Gastrocnemius medialis (tissue), 4 donors: ENCODE measurements around the gene PLK5. TPM values are rescaled to one million over a fixed set of nuclear protein-coding genes. Genes with fewer than 3 reads are reported as not detected.
"Not testable (repeated sequence)": the region's sequence is repeated elsewhere in the genome, so short reads cannot be mapped to it uniquely, and the experiment has no call there.

Source experiments
- ATAC-seq, 2 donors: fragments of 150-250 bp; one replicate each; pipeline ENCODE4 v1.9.1; 2016
- DNase-seq, 2 donors: peaks; one replicate each; pipeline ENCODE4 v3.0.0-alpha.2; 2019
- H3K27ac ChIP-seq, 4 donors: fragments of 200-600 bp; sonication (generic); 1 replicate in 1 of 4; 2 replicates in 3 of 4; pipeline ENCODE4 v1.5.1; 2016 to 2018; ENCODE audit warnings: mild to moderate bottlenecking in 2 of 4, moderate library complexity in 1 of 4
- H3K27me3 ChIP-seq, 3 donors: fragments of 200-600 bp; sonication (generic) in 2 of 3; 1 replicate in 1 of 3; 2 replicates in 2 of 3; pipeline versions ENCODE4 v1.5.1 to v1.6.0; 2016 to 2019; ENCODE audit warnings: mild to moderate bottlenecking in 1 of 3, moderate library complexity in 1 of 3
- H3K36me3 ChIP-seq, 2 donors: fragments of 200-600 bp; sonication (generic) in 1 of 2; one replicate each; pipeline ENCODE4 v1.5.1; 2017 to 2018
- H3K4me1 ChIP-seq, 2 donors: fragments of 200-600 bp; sonication (generic) in 1 of 2; one replicate each; pipeline ENCODE4 v1.5.1; 2016 to 2017; ENCODE audit warnings: mild to moderate bottlenecking in 2 of 2
- H3K4me3 ChIP-seq, 4 donors: fragments of 200-600 bp; sonication (generic) in 3 of 4; 1 replicate in 1 of 4; 2 replicates in 3 of 4; pipeline ENCODE4 v1.5.1; 2016 to 2019; ENCODE audit warnings: mild to moderate bottlenecking in 2 of 4
- H3K9me3 ChIP-seq, 3 donors: fragments of 200-600 bp; sonication (generic) in 2 of 3; 1 replicate in 1 of 3; 2 replicates in 2 of 3; pipeline ENCODE4 v1.5.1; 2016 to 2019
- CTCF ChIP-seq, 5 experiments: fragments of 450-650 bp in 3 of 5; fragments of 200-600 bp in 2 of 5; sonication (generic) in 2 of 5; IDR thresholded peaks in 4 of 5; conservative IDR thresholded peaks in 1 of 5; 1 replicate in 4 of 5; 2 replicates in 1 of 5; pipeline ENCODE4 v1.5.1; 2016 to 2019; ENCODE audit warnings: antibody characterized with exemption in 5 of 5, mild to moderate bottlenecking in 3 of 5, moderate library complexity in 3 of 5
- POLR2A ChIP-seq, 2 donors: fragments of 450-650 bp; IDR thresholded peaks; one replicate each; pipeline ENCODE4 v1.6.1; 2017; ENCODE audit warnings: antibody characterized with exemption in 2 of 2, mild to moderate bottlenecking in 2 of 2, moderate library complexity in 2 of 2
- in situ Hi-C, 4 donors: fragments of 200-750 bp; cut with MboI; loops; one replicate each; pipeline versions ENCODE4 v1.15.0 to v1.8.0; 2017; ENCODE audit warnings: low sequenced_read_pairs in 4 of 4
- intact Hi-C: fragments of 100-400 bp; cut with DNase I; formaldehyde crosslinking; loops from one replicate; pipeline ENCODE4 v1.15.1; 2023; ENCODE audit warnings: low total_unique reads
- total RNA-seq, 4 donors: library from RNA; depleted of rRNA; stranded (reverse); fragments of >200 nt; gene quantifications; one replicate each; pipeline versions ENCODE4 v1.1.0 to v1.2.3, GENCODE V29; 2016

The PLK5 gene
- total RNA-seq, 4 donors from 2014 or later, result not detected

GRCh38 chr19:1514986-1515721 is 8.7 kb upstream of the PLK5 start:
- no peaks in the 10 kb centered on the region for H3K27me3 ChIP-seq
- intact Hi-C loops, result loop anchor here (5.0 kb wide), 2 partner anchors 137 to 238 kb away; partner anchors contain the start of genes FAM174C and TCF3
- in situ Hi-C loops, result no loop called here
- no peak overlapping the region for H3K4me3 ChIP-seq
- TF ChIP-seq POLR2A (IDR thresholded peaks at IDR 0.05), result no peak
- TF ChIP-seq CTCF (IDR thresholded peaks at IDR 0.05 in 4 of 5, conservative IDR thresholded peaks at IDR 0.05 in 1 of 5), result no peak
- no peaks in the 10 kb centered on the region for H3K9me3 ChIP-seq
- no peaks in the 10 kb centered on the region for H3K36me3 ChIP-seq
- peaks cover 3 to 29% of the 10 kb centered on the region in 2 donors for H3K4me1 ChIP-seq
- H3K27ac ChIP-seq, result no peak overlapping the region
- ATAC-seq, result no peak
- DNase-seq, result no peak

GRCh38 chr19:1516395-1516753 is 7.5 kb upstream of the PLK5 start:
- in situ Hi-C loops, result no loop called here
- no peak for DNase-seq
- TF ChIP-seq CTCF (IDR thresholded peaks at IDR 0.05 in 4 of 5, conservative IDR thresholded peaks at IDR 0.05 in 1 of 5) (no peak), POLR2A (IDR thresholded peaks at IDR 0.05) (no peak)
- Histone ChIP-seq H3K36me3 (no peaks in the 10 kb centered on the region), H3K27ac (no peak overlapping the region), H3K27me3 (no peaks in the 10 kb centered on the region), H3K9me3 (no peaks in the 10 kb centered on the region), H3K4me1 (peaks cover 3 to 25% of the 10 kb centered on the region in 2 donors), H3K4me3 (no peak overlapping the region)
- no peak for ATAC-seq
- intact Hi-C loops, result no loop called here

- H3K36me3 ChIP-seq, result no peaks in the 10 kb centered on the region
- no peak overlapping the region for H3K4me3 ChIP-seq
- in situ Hi-C loops (no loop called here), intact Hi-C loops (no loop called here)
- H3K4me1 ChIP-seq, result peaks cover 3 to 14% of the 10 kb centered on the region in 2 donors
- TF ChIP-seq CTCF (IDR thresholded peaks at IDR 0.05 in 4 of 5, conservative IDR thresholded peaks at IDR 0.05 in 1 of 5), result no peak
- TF ChIP-seq POLR2A (IDR thresholded peaks at IDR 0.05), result no peak
- no peaks in the 10 kb centered on the region for H3K9me3 ChIP-seq
- ATAC-seq, result no peak
- DNase-seq, result no peak
- H3K27me3 ChIP-seq, result peaks cover 0 to 6% (median 5%) of the 10 kb centered on the region in 3 donors
- no peak overlapping the region for H3K27ac ChIP-seq
Measured at GRCh38 chr19:1518471-1518870, 5.4 kb upstream of the PLK5 start.

GRCh38 chr19:1519802-1520201 is 4.1 kb upstream of the PLK5 start:
- ATAC-seq, DNase-seq, H3K4me3 ChIP-seq, H3K9me3 ChIP-seq, H3K27ac ChIP-seq, intact Hi-C loops, in situ Hi-C loops, H3K36me3 ChIP-seq, H3K4me1 ChIP-seq: not testable (repeated sequence)
- peaks cover 6 to 14% (median 12%) of the 10 kb centered on the region in 3 donors for H3K27me3 ChIP-seq

GRCh38 chr19:1520203-1520780 is 3.6 kb upstream of the PLK5 start:
- H3K36me3 ChIP-seq, result no peaks in the 10 kb centered on the region
- ATAC-seq, result no peak
- peaks cover 11 to 19% (median 17%) of the 10 kb centered on the region in 3 donors for H3K27me3 ChIP-seq
- H3K9me3 ChIP-seq, result no peaks in the 10 kb centered on the region
- no peak overlapping the region for H3K4me3 ChIP-seq
- TF ChIP-seq POLR2A (IDR thresholded peaks at IDR 0.05) (no peak), CTCF (IDR thresholded peaks at IDR 0.05 in 4 of 5, conservative IDR thresholded peaks at IDR 0.05 in 1 of 5) (no peak)
- intact Hi-C loops, result no loop called here
- in situ Hi-C loops, result no loop called here
- no peaks in the 10 kb centered on the region for H3K4me1 ChIP-seq
- no peak overlapping the region for H3K27ac ChIP-seq
- no peak for DNase-seq
